Activated gamma-delta T cell treated with Interleukin-2 at 50 U/mL for 16 hours (primary cell): Measurements from ENCODE around the gene NAIF1.
"Not testable (repeated sequence)": the region's sequence is repeated elsewhere in the genome, so short reads cannot be mapped to it uniquely, and the experiment has no call there.

ENCODE experiments used
- DNase-seq: peaks from one replicate; pipeline ENCODE4 v3.0.0-alpha.2; 2020

NAIF1 gene

DNA sequence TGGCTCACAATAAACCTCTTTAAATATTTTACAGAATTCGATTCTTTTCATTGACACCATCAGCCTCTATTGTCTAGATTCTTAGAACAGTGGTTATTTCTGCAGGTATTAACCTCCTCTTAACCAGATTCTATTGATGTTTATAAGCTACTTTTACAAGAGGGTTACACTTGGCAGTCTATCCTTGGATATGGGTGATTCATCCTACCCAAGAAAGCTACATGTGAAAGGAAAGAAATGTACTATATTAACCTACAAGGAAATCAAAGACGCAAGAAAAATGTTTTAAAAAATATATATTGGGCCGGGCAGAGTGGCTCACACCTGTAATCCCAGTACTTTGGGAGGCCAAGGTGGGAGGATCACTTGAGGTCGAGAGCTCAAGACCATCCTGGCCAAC lies 17.6 kb upstream of the NAIF1 start:
- no peak for DNase-seq

DNA sequence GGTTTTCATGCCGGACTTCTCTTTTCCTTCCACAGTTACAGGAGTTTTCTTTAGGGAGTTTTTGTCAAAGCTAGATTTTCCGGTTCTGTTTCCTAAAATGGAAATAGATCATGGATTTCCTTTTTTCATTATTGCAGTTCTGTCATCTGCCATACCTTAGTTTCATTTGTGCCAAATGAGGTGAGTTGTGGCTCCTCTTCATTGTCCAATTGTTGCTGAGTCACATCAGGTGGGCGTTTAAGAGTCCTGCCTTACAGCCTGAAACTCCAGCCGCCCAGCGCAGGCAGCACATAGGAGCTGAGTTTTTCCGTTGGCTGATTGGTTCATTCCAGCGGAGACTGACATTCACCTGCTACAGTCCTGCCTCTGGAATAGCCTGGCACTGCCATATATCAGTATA lies 15.0 kb upstream of the NAIF1 start:
- DNase-seq: no peak

DNA sequence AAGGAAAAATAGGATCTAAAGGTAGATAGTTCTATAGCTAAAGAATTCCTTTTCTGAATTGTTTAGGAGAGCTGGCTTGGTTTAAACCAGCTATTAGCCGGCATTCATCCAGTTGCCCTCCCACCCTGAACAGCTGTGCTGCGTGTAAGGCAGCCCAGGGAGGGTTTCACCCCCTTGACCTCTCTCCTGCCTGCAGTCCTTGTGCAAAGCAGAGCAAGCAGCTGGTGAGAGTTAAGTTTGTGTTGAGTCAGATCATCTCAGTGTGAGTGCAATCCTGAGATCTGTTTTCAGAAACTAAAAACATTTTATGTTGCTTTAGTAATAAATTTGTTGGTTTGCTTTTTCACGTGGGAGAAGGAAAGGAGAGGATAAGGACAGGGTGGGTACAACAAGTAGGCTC lies 13.9 kb upstream of the NAIF1 start:
- DNase-seq: no peak

GRCh38 chr9:128080206-128080605 lies 13.1 kb upstream of the NAIF1 start:
- no peak for DNase-seq

DNA sequence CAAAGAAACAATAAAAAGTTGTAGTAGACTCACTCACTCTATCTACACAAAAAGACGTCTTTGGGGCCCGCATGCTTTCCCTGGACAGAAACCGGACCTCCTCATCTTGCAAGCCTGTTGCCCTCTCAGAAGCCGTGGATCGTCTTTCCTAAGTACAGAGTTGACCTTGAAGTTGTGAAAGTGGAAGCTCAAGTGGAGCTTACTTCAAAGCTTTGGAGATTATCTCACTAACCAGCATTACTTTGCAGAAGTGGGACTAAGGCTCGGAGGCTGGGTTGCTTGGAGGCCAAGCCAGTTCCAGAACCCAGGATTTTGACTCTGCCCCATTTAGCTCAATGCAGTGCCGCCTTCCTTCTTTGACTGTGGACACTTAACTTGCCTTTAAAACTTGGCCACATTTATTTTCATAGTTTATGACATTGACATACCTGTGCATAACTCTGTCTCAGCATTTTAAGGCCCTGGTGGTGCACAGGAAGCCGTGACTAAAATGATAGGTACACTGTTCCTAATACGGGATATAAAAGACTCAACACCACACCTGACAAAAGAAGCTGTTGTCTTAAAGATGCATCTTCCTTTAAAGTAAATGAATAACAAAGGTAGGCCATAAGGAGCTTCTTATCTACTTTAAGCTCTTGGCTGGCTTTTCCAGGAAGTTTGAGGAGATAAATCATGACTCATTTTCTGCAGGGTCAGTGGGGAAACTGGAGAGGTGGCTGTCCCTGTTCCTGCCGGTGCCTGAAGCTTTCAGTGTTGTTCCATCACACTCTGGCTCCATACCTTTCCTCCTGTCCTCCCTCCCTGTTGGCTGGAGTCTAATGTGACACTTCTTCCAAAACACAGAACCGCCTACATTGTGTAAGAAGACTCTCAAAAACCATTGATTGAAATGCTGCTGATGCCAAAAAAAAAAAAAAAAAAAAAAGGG lies 11.6 kb upstream of the NAIF1 start:
- no peak for DNase-seq

- no peak for DNase-seq
These were observed 10.9 kb upstream of the NAIF1 start for GRCh38 chr9:128077847-128078503.

- DNase-seq: no peak
These were observed 6.2 kb upstream of the NAIF1 start for GRCh38 chr9:128073253-128073886.

- peak; percentile 50 for DNase-seq
These were observed 5.3 kb upstream of the NAIF1 start for GRCh38 chr9:128072144-128073021.

GRCh38 chr9:128071475-128071874 lies 4.4 kb upstream of the NAIF1 start:
- not testable (repeated sequence) for DNase-seq

- no peak for DNase-seq
These were observed 3.8 kb upstream of the NAIF1 start for GRCh38 chr9:128070874-128071273.

DNA sequence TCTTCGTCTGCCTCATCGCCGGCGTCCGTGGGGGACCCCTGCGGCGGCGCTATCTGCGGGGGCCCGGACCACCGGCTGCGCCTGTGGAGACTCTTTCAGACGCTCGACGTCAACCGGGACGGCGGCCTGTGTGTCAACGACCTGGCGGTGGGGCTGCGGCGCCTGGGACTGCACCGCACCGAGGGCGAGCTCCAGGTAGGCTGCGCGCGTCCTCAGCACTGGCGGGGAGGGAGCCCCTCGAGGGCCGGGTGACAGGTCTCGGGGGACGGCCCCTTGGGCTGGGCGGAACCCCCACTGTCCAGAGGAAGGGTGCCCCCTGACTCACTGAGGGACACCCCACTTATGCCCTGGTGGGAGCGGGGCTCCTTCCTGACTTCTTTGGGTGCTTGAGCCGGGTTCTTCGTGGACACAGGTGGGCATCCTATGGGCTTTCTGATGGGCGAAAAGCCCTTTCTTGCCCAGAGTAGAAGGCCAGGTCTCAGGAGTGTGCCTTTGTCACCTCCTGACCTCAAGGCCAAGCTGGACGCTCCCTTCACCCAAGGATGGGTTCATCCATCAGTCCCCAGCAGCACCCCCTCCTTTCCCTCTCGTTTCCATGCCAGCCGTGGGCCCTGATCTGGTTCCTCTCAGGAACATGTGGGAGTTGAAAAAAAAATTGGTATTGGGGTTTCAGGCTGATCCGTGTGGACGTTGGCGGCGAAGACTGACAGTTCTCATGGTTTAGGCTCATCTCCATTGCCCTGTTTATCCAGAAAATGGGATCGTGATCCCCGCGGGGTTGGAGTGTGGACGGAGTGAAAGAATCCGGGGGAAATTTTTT lies 1.5 kb upstream of the NAIF1 start:
- peak; percentile 34 for DNase-seq

DNA sequence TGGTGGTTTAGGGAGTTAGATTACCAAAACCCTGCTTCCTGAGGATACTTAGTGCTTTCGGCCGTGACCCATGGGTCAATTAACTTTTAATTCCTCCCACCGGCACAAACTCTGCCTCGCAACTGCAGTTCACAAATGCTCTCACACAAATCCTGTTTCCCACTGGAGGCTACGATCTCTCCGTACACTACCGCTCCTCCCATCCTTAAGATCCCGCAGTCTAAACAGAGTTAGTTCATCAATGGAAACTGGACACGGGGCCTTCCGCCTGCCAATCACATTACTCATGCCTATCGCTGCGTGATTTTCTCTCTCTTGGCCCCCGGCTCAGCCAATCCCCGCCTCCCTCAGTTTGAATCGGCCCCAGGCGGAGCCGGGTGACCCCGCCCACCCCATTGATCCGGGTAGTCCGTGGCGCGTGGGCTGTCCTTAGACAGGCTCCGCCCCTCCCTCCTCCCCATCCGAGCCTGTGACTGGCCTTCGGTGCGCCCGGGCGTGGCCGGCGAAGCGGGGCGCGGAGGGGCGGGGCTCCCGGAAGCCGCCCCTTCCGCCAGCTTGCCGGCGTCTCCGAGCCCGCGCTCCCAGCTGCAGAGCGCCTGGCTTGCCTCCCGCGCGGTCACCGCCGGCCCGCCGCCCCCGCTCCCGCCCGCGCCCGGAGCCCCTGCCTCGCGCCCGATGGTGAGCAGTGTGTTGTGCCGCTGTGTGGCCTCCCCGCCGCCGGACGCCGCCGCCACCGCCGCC lies 695 bp upstream of the NAIF1 start, which contains the start of gene SLC25A25:
Gene SLC25A25, plus strand, starts transcription at position 588 of the 741 bp plus-strand sequence. Its CDS starts 88 bp downstream, at position 676.
- peak; percentile 100 for DNase-seq

- DNase-seq: no peak
These were observed 1.0 kb downstream of the NAIF1 start for GRCh38 chr9:128065907-128066712.

DNA sequence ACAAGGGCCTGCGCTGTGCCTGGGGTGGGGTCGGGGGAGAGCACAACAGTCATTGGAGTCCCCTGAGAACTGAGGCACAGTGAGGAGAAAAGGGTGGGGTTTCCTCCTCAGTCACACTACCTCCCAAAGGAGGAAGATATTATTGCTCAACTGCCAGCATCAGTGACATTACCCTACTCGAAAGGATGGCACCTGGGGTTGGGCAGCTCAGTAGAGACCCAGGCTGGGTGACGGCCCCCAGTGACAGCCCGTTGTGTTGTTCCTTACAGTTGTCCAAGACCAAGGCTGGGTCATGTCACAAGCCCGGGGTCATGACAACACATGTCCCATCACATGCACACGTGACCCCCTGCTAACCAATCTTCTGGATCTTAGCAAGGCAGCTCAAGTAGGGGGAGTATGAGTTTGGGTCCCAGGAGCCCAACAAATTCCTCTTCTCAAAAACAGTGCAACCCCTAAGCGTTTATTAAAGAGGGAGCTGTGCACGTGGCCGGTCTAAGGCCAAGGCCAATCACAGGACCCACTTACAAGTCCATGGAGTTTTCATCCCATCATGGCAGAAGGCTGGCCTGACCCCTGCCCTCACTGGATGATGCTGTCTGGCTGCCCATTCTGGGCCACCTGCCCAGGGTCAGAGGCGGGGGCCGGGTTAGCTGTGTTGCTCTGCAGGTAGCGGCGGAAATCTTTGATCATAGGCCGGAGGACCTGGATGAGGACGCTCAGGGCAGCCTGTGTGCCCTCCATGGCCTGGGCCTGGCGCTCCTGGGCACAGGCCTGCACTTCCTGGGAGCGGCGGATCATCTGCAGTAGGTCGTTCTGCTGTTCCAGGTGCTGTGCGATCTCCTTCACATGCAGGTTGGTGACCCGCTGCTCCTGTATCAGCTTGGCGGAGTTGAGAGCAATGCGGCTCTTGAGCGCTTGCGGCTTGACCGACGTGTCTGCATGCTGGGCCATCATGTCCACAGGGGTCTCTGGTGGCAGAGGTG lies 4.0 kb downstream of the NAIF1 start:
- DNase-seq: no peak

DNA sequence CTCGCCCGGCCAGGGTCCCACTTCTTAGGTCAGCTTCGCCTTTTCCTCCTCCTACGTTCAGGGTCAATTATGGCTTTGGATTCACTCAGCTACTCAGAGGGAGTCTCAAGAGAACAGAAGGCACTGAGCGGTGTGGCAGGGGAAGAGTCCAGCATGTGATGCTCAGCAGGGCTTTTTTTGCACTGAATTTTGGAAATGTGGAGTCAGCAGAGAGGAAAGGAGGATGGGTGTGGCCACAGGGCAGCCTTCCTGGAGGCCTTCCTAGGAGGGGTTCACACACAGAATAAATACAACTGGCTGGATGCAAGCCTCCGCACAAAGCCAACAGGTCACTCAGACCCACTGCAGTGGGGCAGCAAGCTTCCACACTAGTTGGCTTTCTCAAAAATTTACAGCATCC lies 4.8 kb downstream of the NAIF1 start:
- no peak for DNase-seq

- DNase-seq: no peak
These were observed 5.7 kb downstream of the NAIF1 start for GRCh38 chr9:128061275-128061960.

GRCh38 chr9:128059365-128059983 lies 7.6 kb downstream of the NAIF1 start:
- no peak for DNase-seq
